GM19351 (cell line): ENCODE measurements around the gene SGSM1.

Source experiments
- ATAC-seq: cut with Tn5 transposase; IDR thresholded peaks from one replicate; pipeline ENCODE4 v1.9.1; 2021; ENCODE audit warnings: mild to moderate bottlenecking, moderate library complexity; ENCODE audit not compliant: unreplicated experiment

Gene SGSM1

GRCh38 chr22:24975125-24975640, 169.2 kb downstream of the SGSM1 start:
- ATAC-seq, result no peak

DNA sequence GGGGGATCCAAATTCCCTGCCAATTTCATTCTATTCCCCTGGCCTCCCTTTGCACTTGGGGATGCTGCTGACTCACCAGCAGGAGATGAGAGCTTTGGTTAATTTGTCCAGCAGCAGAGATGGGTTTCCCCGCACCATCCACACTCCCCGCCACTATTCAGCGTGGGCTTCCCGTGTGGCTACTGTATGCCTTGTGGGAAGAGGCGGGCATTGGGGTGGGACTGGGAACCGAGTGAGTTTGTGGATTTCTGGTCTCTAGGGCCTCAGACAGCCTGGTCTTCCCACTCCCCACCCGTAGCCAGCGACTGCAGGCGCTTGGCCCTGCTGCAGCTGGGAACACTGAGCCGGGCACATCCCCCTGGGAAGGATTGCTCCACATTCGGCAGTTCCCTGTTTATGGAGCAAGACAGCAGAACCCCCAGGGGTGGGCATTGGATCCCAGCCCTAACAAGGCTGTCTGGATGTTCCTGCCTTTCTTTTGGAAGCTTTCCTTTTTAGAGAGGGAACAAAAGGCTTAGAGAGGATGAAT, 169.9 kb downstream of the SGSM1 start:
- ATAC-seq, result no peak

DNA sequence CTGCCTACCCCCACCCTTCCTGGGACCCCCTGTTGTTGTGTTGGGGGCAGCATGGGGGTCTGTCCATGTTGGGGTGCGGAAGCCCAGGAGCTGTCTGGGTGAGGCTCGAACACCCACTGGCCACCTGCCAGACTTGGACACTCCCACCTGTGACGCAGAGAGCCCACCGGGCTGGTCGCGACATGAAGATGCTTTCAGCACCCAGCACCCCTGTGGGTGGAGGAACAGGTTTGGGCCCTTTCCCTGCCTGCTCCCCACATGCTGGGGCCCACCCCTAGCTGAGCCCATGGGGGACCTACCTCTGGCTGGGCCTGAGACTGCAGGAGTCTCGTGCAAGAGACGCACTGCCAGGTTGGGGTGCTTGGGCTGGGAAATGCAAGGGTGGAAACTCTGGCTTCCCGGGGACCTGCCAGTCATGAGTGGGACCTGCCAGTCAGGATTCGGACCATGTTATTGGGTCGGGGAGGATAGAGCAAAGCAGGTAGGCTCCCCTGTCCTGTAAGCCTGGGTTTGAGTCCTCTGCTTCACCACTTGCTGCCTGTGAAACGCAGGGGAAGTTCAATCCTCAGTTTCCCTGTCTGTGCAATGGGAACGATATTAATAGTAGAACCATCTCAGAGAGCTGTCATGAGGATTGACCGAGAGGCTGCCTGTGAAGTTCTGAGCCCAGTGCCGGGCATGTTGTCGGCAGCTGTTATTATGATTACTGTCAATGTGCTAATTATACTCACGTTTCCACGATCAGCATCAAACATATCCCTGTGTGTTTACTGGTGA, 170.6 kb downstream of the SGSM1 start:
- no peak for ATAC-seq
